ENCODE data around the gene VPS25.

Gene VPS25

DNA sequence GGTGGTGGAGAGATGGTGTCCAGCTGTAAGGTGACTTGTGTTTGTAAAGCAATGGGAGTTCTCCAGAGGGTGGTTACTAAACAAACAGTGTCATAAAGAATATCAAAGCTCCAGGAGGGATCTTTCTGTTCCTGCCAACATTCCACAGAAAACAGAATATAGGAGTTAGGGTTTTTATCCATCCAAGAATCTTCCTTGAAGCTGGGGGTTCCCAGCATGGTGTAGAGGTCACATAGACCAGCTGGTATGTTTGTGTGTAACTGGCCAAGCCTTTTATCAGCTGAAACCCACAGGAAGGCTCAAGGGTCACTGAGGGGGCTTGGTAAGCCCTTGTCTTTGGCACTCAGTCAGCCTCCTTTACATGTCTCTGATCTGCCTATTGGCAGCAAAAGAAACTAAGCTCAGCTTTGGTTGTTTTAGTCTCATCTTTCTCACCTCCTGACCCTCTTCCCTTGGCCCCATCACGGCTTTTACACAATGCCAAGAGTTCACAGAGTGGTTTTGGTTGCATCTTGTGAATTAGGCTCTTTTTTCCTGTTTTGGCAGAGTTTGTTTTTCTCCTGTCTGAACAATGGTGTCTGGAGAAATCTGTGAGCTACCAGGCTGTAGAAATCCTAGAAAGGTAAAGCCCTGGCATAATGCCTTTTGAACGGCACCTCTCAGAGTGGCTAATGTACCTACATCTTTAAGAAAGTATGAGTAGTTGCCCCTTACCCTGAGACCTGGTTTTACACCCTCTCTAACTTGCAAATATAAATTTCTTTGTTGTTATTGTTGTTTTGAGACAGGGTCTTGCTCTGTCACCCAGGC is 30.0 kb downstream of the VPS25 start:
- Histone ChIP-seq H3K27me3 (ENCODE audit: low read length) (no peaks in the 10 kb centered on the region), H3K27ac (ENCODE audit: low read depth, low read length) (no peak overlapping the region), H3K9me3 (ENCODE audit: insufficient read depth, low read length) (no peaks in the 10 kb centered on the region), H3K4me2 (ENCODE audit: low read depth, low read length, poor library complexity, severe bottlenecking) (no peak overlapping the region), H3K36me3 (ENCODE audit: low read length) (no peaks in the 10 kb centered on the region), H2AFZ (ENCODE audit: low read depth, low read length, severe bottlenecking) (no peak overlapping the region), H3F3A (ENCODE audit: insufficient read depth) (no peaks in the 10 kb centered on the region), H3K4me3 (ENCODE audit: insufficient read depth, low read length, poor library complexity, severe bottlenecking) (no peak overlapping the region), H3K9ac (ENCODE audit: low read length) (no peak overlapping the region), H4K20me1 (ENCODE audit: low read depth, low read length) (no peaks in the 10 kb centered on the region), H3K79me2 (ENCODE audit: insufficient read depth, low read length) (no peaks in the 10 kb centered on the region), H3K9me2 (replicated peaks; ENCODE audit: insufficient read depth, low read length) (no peaks in the 10 kb centered on the region)
- TF ChIP-seq, protein P1, sequence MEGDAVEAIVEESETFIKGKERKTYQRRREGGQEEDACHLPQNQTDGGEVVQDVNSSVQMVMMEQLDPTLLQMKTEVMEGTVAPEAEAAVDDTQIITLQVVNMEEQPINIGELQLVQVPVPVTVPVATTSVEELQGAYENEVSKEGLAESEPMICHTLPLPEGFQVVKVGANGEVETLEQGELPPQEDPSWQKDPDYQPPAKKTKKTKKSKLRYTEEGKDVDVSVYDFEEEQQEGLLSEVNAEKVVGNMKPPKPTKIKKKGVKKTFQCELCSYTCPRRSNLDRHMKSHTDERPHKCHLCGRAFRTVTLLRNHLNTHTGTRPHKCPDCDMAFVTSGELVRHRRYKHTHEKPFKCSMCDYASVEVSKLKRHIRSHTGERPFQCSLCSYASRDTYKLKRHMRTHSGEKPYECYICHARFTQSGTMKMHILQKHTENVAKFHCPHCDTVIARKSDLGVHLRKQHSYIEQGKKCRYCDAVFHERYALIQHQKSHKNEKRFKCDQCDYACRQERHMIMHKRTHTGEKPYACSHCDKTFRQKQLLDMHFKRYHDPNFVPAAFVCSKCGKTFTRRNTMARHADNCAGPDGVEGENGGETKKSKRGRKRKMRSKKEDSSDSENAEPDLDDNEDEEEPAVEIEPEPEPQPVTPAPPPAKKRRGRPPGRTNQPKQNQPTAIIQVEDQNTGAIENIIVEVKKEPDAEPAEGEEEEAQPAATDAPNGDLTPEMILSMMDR (IDR thresholded peaks at IDR 0.05; ENCODE audit: insufficient read depth, low read length, poor library complexity, severe bottlenecking) = no peak
- TF ChIP-seq EZH2phosphoT487 (conservative IDR thresholded peaks at IDR 0.05; ENCODE audit: low read length) = no peak

DNA sequence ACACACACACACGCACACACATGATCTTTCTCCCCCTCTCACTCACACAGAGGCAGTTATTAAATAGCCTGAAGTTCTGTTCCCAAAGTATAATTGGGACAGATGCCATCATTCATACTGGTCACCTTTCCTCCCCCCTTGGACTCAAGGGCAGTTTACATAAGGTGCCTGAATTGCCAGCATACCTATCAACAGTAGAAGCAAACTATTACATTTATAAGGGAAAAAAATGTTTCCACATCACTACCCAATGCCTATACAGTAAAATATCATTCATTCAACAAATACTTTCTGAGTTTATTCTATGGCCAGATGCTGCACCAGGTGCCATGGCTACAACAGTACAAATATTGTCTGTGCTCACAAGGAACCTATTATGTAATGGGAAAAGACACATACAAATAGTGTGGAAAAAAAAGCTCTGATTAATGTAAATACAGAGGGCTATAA is 31.7 kb downstream of the VPS25 start:
- Histone ChIP-seq H3F3A (ENCODE audit: insufficient read depth) (0 out of 2 replicates have a peak, but pooled peaks cover 1% of the 10 kb centered on the region), H3K4me3 (ENCODE audit: insufficient read depth, low read length, poor library complexity, severe bottlenecking) (no peak overlapping the region), H3K27me3 (ENCODE audit: low read length) (no peaks in the 10 kb centered on the region), H3K36me3 (ENCODE audit: low read length) (no peaks in the 10 kb centered on the region), H3K4me2 (ENCODE audit: low read depth, low read length, poor library complexity, severe bottlenecking) (no peak overlapping the region), H4K20me1 (ENCODE audit: low read depth, low read length) (no peaks in the 10 kb centered on the region), H3K9ac (ENCODE audit: low read length) (no peak overlapping the region), H2AFZ (ENCODE audit: low read depth, low read length, severe bottlenecking) (no peak overlapping the region), H3K9me3 (ENCODE audit: insufficient read depth, low read length) (no peaks in the 10 kb centered on the region), H3K79me2 (ENCODE audit: insufficient read depth, low read length) (no peaks in the 10 kb centered on the region), H3K27ac (ENCODE audit: low read depth, low read length) (no peak overlapping the region), H3K9me2 (replicated peaks; ENCODE audit: insufficient read depth, low read length) (no peaks in the 10 kb centered on the region)
- TF ChIP-seq, protein P1 (IDR thresholded peaks at IDR 0.05; ENCODE audit: insufficient read depth, low read length, poor library complexity, severe bottlenecking) = no peak
- TF ChIP-seq EZH2phosphoT487 (conservative IDR thresholded peaks at IDR 0.05; ENCODE audit: low read length) = no peak

DNA sequence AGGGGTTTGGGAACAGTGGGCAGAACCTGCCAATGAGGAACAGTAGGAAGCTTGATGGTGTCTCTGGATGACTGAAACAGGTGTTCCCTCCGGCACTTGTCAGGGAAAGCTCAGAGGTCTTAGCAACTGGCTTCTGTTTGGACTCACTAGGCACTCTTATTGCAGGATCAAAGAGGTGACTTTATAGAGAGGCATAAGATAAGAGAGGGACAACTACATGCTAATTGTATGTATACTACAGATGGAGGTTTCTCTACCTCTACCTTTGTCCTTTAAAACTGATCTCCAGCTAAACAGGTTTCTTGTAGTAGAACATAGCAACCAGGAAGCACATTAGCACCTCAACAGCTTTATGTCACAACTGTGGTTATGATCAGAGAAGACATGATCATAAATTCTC is 33.0 kb downstream of the VPS25 start:
- Histone ChIP-seq H3K36me3 (ENCODE audit: low read length) (peaks cover 3% of the 10 kb centered on the region; the same call in 1 of the 2 replicates), H3K27me3 (ENCODE audit: low read length) (no peaks in the 10 kb centered on the region)

More for the DNA sequence above, 33.0 kb downstream of the VPS25 start:
- Histone ChIP-seq H3K79me2 (ENCODE audit: insufficient read depth, low read length) (no peaks in the 10 kb centered on the region), H2AFZ (ENCODE audit: low read depth, low read length, severe bottlenecking) (no peak overlapping the region), H3K4me3 (ENCODE audit: insufficient read depth, low read length, poor library complexity, severe bottlenecking) (no peak overlapping the region), H4K20me1 (ENCODE audit: low read depth, low read length) (no peaks in the 10 kb centered on the region), H3K9me2 (replicated peaks; ENCODE audit: insufficient read depth, low read length) (no peaks in the 10 kb centered on the region), H3K9ac (ENCODE audit: low read length) (no peak overlapping the region), H3K27ac (ENCODE audit: low read depth, low read length) (no peak overlapping the region), H3K9me3 (ENCODE audit: insufficient read depth, low read length) (no peaks in the 10 kb centered on the region), H3K4me2 (ENCODE audit: low read depth, low read length, poor library complexity, severe bottlenecking) (no peak overlapping the region), H3F3A (ENCODE audit: insufficient read depth) (0 out of 2 replicates have a peak, but pooled peaks cover 6% of the 10 kb centered on the region)
- no peak for TF ChIP-seq EZH2phosphoT487 (conservative IDR thresholded peaks at IDR 0.05; ENCODE audit: low read length)
- TF ChIP-seq, protein P1 (IDR thresholded peaks at IDR 0.05; ENCODE audit: insufficient read depth, low read length, poor library complexity, severe bottlenecking) = no peak
